GM12873 (cell line): ENCODE results near the gene TTBK1.

Experiments used
- TF ChIP-seq, protein P1 (sequence below): IDR thresholded peaks from 2 replicates; pipeline ENCODE4 v1.5.1; 2012; ENCODE audit warnings: low read depth, mild to moderate bottlenecking, moderate library complexity, low read length, control low read depth; ENCODE audit not compliant: insufficient read depth; ENCODE audit errors: missing control alignments

The TTBK1 gene

GRCh38 chr6:43282636-43283513, 39.6 kb downstream of the TTBK1 start:
- TF ChIP-seq, protein P1, sequence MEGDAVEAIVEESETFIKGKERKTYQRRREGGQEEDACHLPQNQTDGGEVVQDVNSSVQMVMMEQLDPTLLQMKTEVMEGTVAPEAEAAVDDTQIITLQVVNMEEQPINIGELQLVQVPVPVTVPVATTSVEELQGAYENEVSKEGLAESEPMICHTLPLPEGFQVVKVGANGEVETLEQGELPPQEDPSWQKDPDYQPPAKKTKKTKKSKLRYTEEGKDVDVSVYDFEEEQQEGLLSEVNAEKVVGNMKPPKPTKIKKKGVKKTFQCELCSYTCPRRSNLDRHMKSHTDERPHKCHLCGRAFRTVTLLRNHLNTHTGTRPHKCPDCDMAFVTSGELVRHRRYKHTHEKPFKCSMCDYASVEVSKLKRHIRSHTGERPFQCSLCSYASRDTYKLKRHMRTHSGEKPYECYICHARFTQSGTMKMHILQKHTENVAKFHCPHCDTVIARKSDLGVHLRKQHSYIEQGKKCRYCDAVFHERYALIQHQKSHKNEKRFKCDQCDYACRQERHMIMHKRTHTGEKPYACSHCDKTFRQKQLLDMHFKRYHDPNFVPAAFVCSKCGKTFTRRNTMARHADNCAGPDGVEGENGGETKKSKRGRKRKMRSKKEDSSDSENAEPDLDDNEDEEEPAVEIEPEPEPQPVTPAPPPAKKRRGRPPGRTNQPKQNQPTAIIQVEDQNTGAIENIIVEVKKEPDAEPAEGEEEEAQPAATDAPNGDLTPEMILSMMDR, result no peak

DNA sequence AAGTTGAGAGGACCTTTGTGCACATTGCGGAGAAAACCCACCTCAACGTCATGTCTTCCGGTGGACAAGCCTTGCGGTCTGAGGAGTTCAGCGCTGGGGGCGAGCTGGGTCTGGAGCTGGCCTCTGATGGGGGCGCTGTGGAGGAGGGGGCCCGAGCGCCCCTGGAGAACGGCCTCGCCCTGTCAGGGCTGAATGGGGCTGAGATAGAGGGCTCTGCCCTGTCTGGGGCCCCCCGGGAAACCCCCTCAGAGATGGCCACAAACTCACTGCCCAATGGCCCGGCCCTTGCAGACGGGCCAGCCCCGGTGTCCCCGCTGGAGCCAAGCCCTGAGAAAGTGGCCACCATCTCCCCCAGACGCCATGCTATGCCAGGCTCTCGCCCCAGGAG, 40.2 kb downstream of the TTBK1 start:
- TF ChIP-seq, protein P1, result no peak

- TF ChIP-seq, protein P1, result no peak
Observed at GRCh38 chr6:43283905-43284304, 40.6 kb downstream of the TTBK1 start.

DNA sequence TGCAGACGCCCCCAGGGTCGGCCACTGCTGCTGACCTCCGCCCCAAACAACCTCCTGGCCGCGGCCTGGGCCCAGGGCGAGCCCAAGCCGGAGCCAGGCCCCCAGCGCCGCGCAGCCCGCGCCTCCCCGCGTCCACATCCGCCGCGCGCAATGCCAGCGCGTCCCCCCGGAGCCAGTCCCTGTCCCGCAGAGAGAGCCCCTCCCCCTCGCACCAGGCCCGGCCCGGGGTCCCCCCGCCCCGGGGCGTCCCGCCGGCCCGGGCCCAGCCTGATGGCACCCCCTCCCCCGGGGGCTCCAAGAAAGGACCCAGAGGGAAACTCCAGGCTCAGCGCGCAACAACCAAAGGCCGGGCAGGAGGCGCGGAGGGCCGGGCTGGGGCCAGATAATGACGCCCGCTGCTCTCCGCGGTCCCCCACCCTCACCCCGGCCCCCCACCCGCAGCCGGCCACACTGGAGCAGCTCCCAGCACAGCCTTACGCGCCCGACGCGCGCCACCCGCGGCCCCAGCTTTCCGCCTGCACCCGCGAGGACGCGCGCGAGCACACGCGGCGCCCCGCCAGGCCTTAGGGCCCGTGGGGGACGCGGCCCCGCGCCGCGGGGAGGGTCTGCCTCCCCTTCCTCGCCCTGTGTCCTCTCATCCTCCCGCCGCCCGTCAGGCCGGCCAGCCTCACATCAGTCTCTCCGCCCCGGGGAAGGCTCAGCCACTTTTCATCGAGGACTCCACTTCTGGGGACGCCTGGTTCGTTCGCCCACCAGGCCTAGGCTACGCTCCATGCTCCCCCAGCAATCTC, 41.9 kb downstream of the TTBK1 start:
- TF ChIP-seq, protein P1, result no peak

- TF ChIP-seq, protein P1, result no peak
Observed at GRCh38 chr6:43285832-43286231, 42.6 kb downstream of the TTBK1 start.

DNA sequence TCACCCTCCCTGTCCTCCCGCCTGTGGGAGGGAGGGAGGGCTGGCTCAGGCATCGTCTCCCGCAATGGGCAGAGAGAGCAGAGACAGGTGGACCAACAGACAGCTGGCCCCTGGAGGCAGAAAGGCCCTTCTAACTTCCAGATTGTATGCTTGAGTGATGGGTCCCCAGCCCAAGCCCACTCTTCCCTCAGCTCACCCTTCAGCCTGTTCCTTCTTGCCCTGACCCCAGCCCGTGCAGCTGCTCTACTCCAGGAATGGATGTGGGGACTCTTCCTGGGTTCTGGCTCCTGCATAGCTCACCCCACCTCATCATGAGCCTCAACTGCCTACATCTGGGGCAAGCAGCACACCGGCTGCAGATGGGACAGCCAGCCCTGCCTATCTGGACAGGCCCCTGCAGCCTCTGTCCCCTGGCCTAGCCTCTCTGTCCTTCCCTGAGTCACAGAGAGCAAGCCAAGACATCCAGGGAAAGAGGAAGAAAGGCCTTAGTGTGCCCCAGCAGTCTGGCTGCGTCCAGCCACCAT, 43.2 kb downstream of the TTBK1 start:
- TF ChIP-seq, protein P1, result no peak

- TF ChIP-seq, protein P1, result no peak
Observed at GRCh38 chr6:43286980-43287716, 43.9 kb downstream of the TTBK1 start.
